Skin epidermis (tissue), 12 donors: ENCODE measurements around the gene MAPKAPK2.

Source experiments
- H3K27ac ChIP-seq, 21 experiments: fragments of 200-600 bp; sonication (generic) in 11 of 21; one replicate each; pipeline ENCODE4 v1.5.0; 2020; ENCODE audit warnings: mild to moderate bottlenecking in 3 of 21, inconsistent platforms in 2 of 21, moderate library complexity in 2 of 21
- H3K4me3 ChIP-seq, 7 experiments: fragments of 200-600 bp; sonication (generic) in 2 of 7; one replicate each; pipeline ENCODE4 v1.5.0; 2020; ENCODE audit warnings: inconsistent platforms in 2 of 7, mild to moderate bottlenecking in 2 of 7, moderate library complexity in 1 of 7

Gene MAPKAPK2

GRCh38 chr1:206678490-206678889, 6.2 kb upstream of the MAPKAPK2 start:
- no peak overlapping the region for H3K27ac ChIP-seq
- H3K4me3 ChIP-seq: no peak overlapping the region

GRCh38 chr1:206679738-206680211, 4.9 kb upstream of the MAPKAPK2 start:
- H3K4me3 ChIP-seq: no peak overlapping the region
- no peak overlapping the region for H3K27ac ChIP-seq

- Histone ChIP-seq H3K4me3 (no peak overlapping the region), H3K27ac (no peak overlapping the region)
These were observed 4.4 kb upstream of the MAPKAPK2 start for GRCh38 chr1:206680279-206680678.

DNA sequence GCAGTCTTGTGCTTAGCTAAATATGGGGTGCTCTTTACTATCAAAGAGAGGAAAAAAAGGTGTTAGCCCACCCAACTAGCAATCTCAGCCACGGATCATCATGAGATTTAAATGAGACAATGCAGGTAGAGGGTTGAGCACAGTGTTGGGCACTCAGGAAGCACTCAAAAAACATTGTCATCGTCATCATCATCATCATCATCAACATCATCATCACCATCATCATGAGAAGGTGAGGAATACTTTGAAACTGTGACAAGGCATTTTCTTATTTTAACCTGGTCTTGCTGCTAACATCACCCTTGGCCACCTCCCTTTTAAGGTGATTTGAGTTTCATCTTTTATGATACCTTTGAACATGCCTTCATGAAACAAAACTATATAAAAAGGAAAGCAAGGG, 3.3 kb upstream of the MAPKAPK2 start:
- no peak overlapping the region for H3K27ac ChIP-seq
- no peak overlapping the region for H3K4me3 ChIP-seq

DNA sequence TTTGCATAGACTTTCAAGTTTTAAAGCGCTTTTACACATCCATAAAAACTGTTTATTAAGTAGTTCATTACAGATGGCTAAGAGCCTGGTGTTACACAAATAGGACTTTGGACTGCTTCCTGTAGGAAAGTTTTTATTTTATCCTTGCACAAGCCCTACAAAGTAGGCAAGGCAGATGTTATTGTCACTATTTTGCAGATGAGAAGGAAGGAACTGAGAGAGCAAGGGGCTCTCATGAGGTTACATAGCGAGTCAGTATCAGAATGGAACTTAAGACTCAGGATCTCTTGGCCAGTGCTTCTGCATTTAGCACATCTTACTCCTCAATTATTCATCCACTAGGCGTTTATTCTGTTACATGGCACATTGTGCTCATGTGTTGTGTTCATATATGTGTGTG, 2.6 kb upstream of the MAPKAPK2 start:
- no peak overlapping the region for H3K27ac ChIP-seq
- H3K4me3 ChIP-seq: no peak overlapping the region

GRCh38 chr1:206683313-206683712, 1.4 kb upstream of the MAPKAPK2 start:
- Histone ChIP-seq H3K27ac (no peak overlapping the region), H3K4me3 (no peak overlapping the region)

GRCh38 chr1:206684003-206684402, 702 bp upstream of the MAPKAPK2 start:
- H3K27ac ChIP-seq: peak overlapping the region in 1 of 21 experiments; percentile 94

DNA sequence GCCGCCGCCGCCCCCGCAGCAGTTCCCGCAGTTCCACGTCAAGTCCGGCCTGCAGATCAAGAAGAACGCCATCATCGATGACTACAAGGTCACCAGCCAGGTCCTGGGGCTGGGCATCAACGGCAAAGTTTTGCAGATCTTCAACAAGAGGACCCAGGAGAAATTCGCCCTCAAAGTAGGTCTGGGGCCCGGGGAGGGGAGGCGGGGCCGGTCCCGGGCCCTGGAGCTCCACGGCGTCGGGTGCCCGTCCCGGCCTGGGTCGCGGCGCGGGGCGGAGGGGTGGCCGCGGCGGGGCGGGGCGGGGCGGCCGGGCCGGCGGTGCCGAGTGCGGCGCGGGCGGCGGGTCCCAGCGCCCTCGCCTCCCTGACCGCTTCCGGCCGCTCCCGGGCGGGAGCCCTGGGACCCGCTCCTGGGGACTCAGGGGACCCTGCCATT, 646 bp downstream of the MAPKAPK2 start:
- H3K4me3 ChIP-seq: peak overlapping the region; percentile 55 to 83 (median 79)
- H3K27ac ChIP-seq: peak overlapping the region; percentile 86 to 99 (median 94)

More at GRCh38 chr1:206684003-206684402, 702 bp upstream of the MAPKAPK2 start:
- peak overlapping the region in 3 of 7 experiments; percentile 71 to 83 (median 82) for H3K4me3 ChIP-seq

DNA sequence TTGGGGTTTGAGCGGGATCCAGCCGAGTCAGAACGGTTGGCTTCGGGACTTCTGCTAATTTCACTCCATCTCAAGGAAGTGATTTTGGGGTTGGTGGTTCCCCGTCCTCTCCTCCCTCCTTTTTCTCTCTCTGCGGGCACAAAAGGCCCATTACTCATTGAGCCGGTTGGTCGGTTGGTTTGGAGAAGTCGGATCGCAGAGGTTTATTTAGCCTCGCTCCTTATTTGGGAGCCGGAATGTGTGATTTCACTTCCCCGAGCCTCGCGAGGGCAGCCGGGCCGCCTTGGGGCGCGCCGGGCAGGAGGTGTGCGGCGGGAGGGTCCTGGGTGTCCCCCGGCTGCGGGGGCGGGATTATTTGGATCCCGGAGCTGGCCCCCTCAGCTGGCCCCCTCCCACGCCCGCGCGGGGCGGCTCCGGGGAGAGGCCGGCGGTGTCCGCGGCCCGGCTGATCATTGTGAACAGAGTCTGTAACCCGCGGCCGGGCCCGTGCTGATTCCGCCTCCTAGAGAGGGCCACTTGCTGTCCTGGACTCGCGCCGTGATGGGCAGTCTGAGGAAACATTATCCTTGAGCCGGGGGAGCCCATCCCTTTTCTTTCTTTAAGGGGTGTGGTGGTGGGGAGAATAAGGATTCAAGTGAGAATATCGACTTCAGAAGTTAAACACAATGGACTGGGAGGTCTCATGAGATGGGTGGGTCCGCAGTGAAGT, 1.2 kb downstream of the MAPKAPK2 start:
- H3K27ac ChIP-seq: peak overlapping the region in 20 of 21 experiments; percentile 86 to 99 (median 94)
- peak overlapping the region; percentile 55 to 83 (median 79) for H3K4me3 ChIP-seq

GRCh38 chr1:206686478-206687249, 2.0 kb downstream of the MAPKAPK2 start:
- peak overlapping the region in 19 of 21 experiments; percentile 86 to 99 (median 94) for H3K27ac ChIP-seq
- peak overlapping the region; percentile 55 to 83 (median 79) for H3K4me3 ChIP-seq

DNA sequence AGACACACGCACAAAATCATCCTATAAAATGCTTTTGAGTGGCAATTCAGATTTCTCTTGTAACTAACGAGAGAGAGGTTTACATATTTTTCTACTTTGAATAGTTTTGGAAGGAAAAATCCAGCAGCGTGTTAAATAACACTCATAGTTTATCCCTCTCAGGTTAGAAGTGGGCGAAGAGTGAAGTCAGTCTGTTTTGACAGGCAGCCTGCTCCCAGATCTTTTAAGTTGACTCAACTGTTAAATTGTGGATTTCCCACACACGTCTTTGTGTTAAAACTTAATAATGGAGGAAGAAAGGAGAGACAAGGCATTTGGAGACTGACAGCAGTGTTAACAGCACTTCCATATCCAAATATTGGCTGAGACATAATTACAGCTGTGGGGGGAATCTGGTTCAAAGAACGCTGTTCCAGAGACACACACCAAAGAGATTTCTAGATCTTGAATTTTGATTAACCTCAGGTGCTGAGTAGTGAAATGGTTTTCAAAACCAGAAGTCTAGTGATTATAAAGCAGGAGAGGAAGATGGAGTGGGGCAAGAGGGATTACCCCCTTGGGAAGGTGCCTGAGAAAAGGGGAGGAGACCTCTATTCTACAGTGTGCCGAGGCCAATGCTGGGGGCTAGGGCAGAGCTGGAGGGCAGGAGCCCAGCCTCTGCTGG, 2.7 kb downstream of the MAPKAPK2 start:
- Histone ChIP-seq H3K27ac (peak overlapping the region in 11 of 21 experiments; percentile 20 to 99 (median 91)), H3K4me3 (peak overlapping the region in 3 of 7 experiments; percentile 79 to 83 (median 82))

GRCh38 chr1:206687915-206688442, 3.3 kb downstream of the MAPKAPK2 start:
- peak overlapping the region in 1 of 7 experiments; percentile 82 for H3K4me3 ChIP-seq
- peak overlapping the region in 5 of 21 experiments; percentile 20 to 99 (median 52) for H3K27ac ChIP-seq

DNA sequence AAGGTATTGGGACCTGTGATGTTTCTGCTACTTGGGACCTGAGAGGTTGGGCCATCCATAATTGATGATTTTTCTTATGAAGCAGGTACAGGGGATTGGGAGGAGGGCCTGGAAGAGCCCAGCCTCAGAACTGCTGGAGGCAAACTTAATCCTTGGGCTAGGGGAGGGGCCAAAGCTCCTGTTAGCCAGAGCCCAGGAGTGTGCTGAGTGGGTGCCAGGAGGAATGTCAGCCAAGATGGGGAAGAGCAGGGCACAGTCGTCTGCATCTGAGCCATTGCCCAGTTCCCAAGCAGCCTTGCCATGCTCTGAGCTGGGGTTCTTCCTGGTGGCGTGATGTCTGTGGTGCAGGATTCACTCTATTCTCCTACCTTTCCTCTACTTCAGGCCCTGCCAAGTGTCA, 5.8 kb downstream of the MAPKAPK2 start:
- peak overlapping the region in 1 of 21 experiments; percentile 6 for H3K27ac ChIP-seq
- H3K4me3 ChIP-seq: no peak overlapping the region

GRCh38 chr1:206691604-206692003, 6.9 kb downstream of the MAPKAPK2 start:
- Histone ChIP-seq H3K4me3 (no peak overlapping the region), H3K27ac (no peak overlapping the region)

DNA sequence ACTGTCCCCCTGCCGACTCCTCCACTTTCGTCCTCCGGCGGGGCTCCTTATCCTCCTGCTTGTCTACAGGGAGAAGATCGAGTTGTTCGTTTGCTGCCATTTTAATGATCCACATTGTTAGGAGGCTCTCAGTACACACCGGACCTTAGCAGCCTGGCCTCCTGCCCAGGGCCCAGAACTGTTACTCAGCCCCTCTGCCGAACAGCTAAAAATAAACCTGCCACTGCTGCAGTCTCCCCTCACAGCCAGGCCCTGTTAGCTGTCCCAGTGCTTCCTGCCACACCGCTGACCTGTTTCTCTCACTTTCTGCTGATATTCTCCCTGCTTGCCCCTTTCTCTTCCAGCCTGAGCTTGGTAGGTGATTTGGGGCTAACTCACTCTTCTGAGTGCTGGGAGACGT, 8.3 kb downstream of the MAPKAPK2 start:
- Histone ChIP-seq H3K27ac (peak overlapping the region in 3 of 21 experiments; percentile 26 to 49 (median 34)), H3K4me3 (no peak overlapping the region)

- Histone ChIP-seq H3K4me3 (no peak overlapping the region), H3K27ac (peak overlapping the region in 3 of 21 experiments; percentile 15 to 34 (median 26))
These were observed 8.9 kb downstream of the MAPKAPK2 start for GRCh38 chr1:206693592-206693991.

DNA sequence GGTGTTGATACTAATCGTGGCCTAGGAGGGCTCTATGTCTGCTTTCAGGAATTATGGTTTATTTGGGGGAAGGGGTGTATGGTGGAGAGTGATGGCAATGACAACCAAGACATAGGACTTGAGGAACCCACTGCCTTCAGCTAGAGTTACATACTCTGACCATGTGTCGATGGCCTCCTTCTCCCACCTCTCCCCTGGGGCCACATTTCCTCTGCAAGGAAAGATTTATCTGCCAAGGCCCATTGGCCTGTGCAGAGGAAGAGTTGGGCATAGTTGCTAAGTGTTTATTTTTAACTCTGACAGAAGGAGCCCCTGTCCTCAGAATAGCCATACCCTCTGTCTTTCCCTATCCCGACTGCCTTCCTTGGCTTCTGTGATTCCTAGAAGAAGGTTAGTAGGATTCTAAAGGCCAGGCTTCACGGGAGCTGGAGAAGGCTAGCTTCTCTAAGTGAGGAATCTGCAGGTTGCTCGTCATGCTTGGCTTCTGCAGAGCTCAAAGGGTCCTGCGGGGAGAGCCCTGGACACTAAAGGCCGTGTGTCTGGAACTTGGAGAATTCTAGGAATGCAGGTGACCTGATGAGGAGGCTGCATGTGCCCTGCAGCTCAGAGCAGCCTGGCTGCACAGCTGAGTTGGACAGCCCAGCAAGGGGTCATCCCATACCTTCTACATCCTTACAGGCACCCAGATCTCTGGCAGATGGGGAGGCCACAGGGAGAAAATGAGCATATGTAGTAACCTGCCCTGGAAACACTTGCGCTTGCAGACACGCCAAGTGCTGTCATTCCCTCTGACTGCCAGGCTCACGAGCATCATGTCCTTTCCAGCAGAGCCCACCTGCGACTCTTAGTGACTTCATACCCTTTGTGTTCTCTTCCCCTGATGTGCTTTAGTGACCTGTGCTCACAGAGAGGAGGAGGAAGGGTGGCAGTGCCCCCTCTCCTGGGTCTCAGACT, 9.7 kb downstream of the MAPKAPK2 start:
- Histone ChIP-seq H3K27ac (no peak overlapping the region), H3K4me3 (no peak overlapping the region)

GRCh38 chr1:206695733-206696132, 11.0 kb downstream of the MAPKAPK2 start:
- H3K27ac ChIP-seq: no peak overlapping the region

More at GRCh38 chr1:206695733-206696132, 11.0 kb downstream of the MAPKAPK2 start:
- H3K4me3 ChIP-seq: no peak overlapping the region
